Keratinocyte (primary cell): ENCODE measurements around the gene MCRIP2. TPM values are rescaled to one million over a fixed set of nuclear protein-coding genes. Genes with fewer than 3 reads are reported as not detected.

Source experiments
- DNase-seq: peaks from one replicate; pipeline ENCODE4 v3.0.0-alpha.2; 2011; ENCODE audit warnings: low read depth, missing footprints, low spot score
- FAIRE-seq: peaks from 2 replicates; lab custom pipeline; 2011; peaks lifted over from hg19 to GRCh38; lab: Jason Lieb, UNC
- H2AFZ ChIP-seq: 2 replicates; pipeline ENCODE4 v1.6.0; 2012; ENCODE audit warnings: low read length, control low read depth, inconsistent platforms; ENCODE audit not compliant: control insufficient read depth
- H3K27ac ChIP-seq: 2 replicates; pipeline ENCODE4 v1.5.1; 2011; ENCODE audit warnings: low read length; ENCODE audit not compliant: control insufficient read depth, insufficient read depth
- H3K27me3 ChIP-seq: 3 replicates; pipeline ENCODE4 v1.6.0; 2011; ENCODE audit warnings: low read length; ENCODE audit not compliant: control insufficient read depth, insufficient read depth; ENCODE audit errors: extremely low read depth
- H3K36me3 ChIP-seq, 2 experiments: 2 replicates in 1 of 2; 3 replicates in 1 of 2; pipeline ENCODE4 v1.5.1; 2011; ENCODE audit warnings: low read length in 2 of 2, mild to moderate bottlenecking in 1 of 2; ENCODE audit not compliant: control insufficient read depth in 2 of 2, insufficient read depth in 2 of 2; ENCODE audit errors: extremely low read depth in 1 of 2
- H3K4me1 ChIP-seq: 3 replicates; pipeline ENCODE4 v1.5.1; 2011; ENCODE audit warnings: low read length; ENCODE audit not compliant: control insufficient read depth, insufficient read depth; ENCODE audit errors: extremely low read depth
- H3K4me2 ChIP-seq: 3 replicates; pipeline ENCODE4 v1.6.0; 2011; ENCODE audit warnings: low read depth, low read length; ENCODE audit not compliant: control insufficient read depth, insufficient read depth; ENCODE audit errors: extremely low read depth
- H3K4me3 ChIP-seq, 3 experiments: fragments of 200-600 bp in 1 of 3; sonication (generic) in 1 of 3; 2 replicates in 2 of 3; 3 replicates in 1 of 3; pipeline ENCODE4 v1.5.1; 2011 to 2016; ENCODE audit warnings: low read length in 3 of 3, mild to moderate bottlenecking in 3 of 3, control low read depth in 2 of 3, inconsistent platforms in 1 of 3, low read depth in 1 of 3, mixed read lengths in 1 of 3, mixed run types in 1 of 3, moderate library complexity in 1 of 3; ENCODE audit not compliant: control insufficient read depth in 2 of 3, insufficient read depth in 2 of 3; ENCODE audit errors: extremely low read depth in 1 of 3
- H3K79me2 ChIP-seq: 2 replicates; pipeline ENCODE4 v1.6.0; 2012; ENCODE audit warnings: low read length; ENCODE audit not compliant: control insufficient read depth, insufficient read depth
- H3K9ac ChIP-seq: 3 replicates; pipeline ENCODE4 v1.6.0; 2011; ENCODE audit warnings: low read length; ENCODE audit not compliant: control insufficient read depth, insufficient read depth; ENCODE audit errors: extremely low read depth
- H3K9me1 ChIP-seq: 3 replicates; pipeline ENCODE4 v1.6.0; 2011; ENCODE audit warnings: low read length; ENCODE audit not compliant: control insufficient read depth, insufficient read depth; ENCODE audit errors: extremely low read depth
- H3K9me3 ChIP-seq: 2 replicates; pipeline ENCODE4 v1.5.1; 2012; ENCODE audit warnings: low read depth, low read length; ENCODE audit not compliant: control insufficient read depth
- H4K20me1 ChIP-seq: 3 replicates; pipeline ENCODE4 v1.6.0; 2011; ENCODE audit warnings: low read length; ENCODE audit not compliant: control insufficient read depth, insufficient read depth; ENCODE audit errors: extremely low read depth
- CTCF ChIP-seq, 3 experiments: IDR thresholded peaks in 1 of 3; conservative IDR thresholded peaks in 1 of 3; optimal IDR thresholded peaks in 1 of 3; 2 replicates in 2 of 3; 3 replicates in 1 of 3; pipeline versions ENCODE3 to v1.5.1; 2011; ENCODE audit warnings: low read length in 3 of 3, mild to moderate bottlenecking in 3 of 3, moderate library complexity in 2 of 3, control low read depth in 1 of 3, inconsistent platforms in 1 of 3; ENCODE audit not compliant: insufficient read depth in 2 of 3; ENCODE audit errors: extremely low read depth in 1 of 3
- EZH2 ChIP-seq: IDR thresholded peaks from one replicate; pipeline ENCODE4 v1.6.1; 2012; ENCODE audit warnings: inconsistent platforms, mild to moderate bottlenecking, low read length, moderate library complexity
- dilution Hi-C: fragments of 300-500 bp; cut with MboI; formaldehyde crosslinking; loops from one replicate; pipeline ENCODE4 v1.7.0; 2020; ENCODE audit warnings: low sequenced_read_pairs; ENCODE audit not compliant: extremely low pct_ligation_motif_present
- polyA plus RNA-seq, 5 experiments: library from polyadenylated mRNA; depleted of rRNA in 3 of 5; stranded (reverse) in 3 of 5; stranded (forward) in 1 of 5; unstranded in 1 of 5; fragments of >200 nt; gene quantifications; 1 replicate in 1 of 5; 2 replicates in 3 of 5; 3 replicates in 1 of 5; pipeline versions ENCODE4 v1.2.1 to v1.2.3, GENCODE V29; 2011 to 2012; ENCODE audit warnings: missing spikeins in 2 of 5, low read depth in 1 of 5, low replicate concordance in 1 of 5

Gene MCRIP2
- polyA plus RNA-seq, 1 donor (not counting 4 experiments of a cell fraction or from before 2014, with no cell fraction given): 8.1 TPM

GRCh38 chr16:674968-675883 lies 33.6 kb downstream of the MCRIP2 start, which contains the start of gene RHBDL1:
RHBDL1 (plus strand) TSS chr16:675671; CDS start chr16:675791, 120 bp downstream.
- H4K20me1 ChIP-seq: no peaks in the 10 kb centered on the region
- H3K27me3 ChIP-seq: no peaks in the 10 kb centered on the region
- peak within 1 kb of the TSS in 1 of 3 experiments; percentile 37 for H3K4me3 ChIP-seq
- H3K79me2 ChIP-seq: peaks cover 7% of the 10 kb centered on the region
- no peak within 1 kb of the TSS for H2AFZ ChIP-seq
- peak within 1 kb of the TSS; percentile 47 for H3K27ac ChIP-seq
- TF ChIP-seq CTCF (optimal IDR thresholded peaks at IDR 0.05 in 1 of 3, IDR thresholded peaks at IDR 0.05 in 1 of 3, conservative IDR thresholded peaks at IDR 0.05 in 1 of 3; ENCODE audit: extremely low read depth in 1 of 3, insufficient read depth in 2 of 3, low read length in 3 of 3): no peak
- no peak for TF ChIP-seq EZH2
- peak within 1 kb of the TSS; percentile 79 for H3K4me2 ChIP-seq
- H3K9me3 ChIP-seq: no peaks in the 10 kb centered on the region
- DNase-seq (no peak), FAIRE-seq (no peak)
- H3K9me1 ChIP-seq: no peaks in the 10 kb centered on the region
- peaks cover 23% of the 10 kb centered on the region for H3K4me1 ChIP-seq
- dilution Hi-C loops: no loop called here
- H3K36me3 ChIP-seq: peaks cover 10 to 28% of the 10 kb centered on the region in 2 experiments
- H3K9ac ChIP-seq: peak within 1 kb of the TSS; percentile 47

- H4K20me1 ChIP-seq: peaks cover 2% of the 10 kb centered on the region
- dilution Hi-C loops: no loop called here
- DNase-seq (no peak), FAIRE-seq (no peak)
- H3K79me2 ChIP-seq: peaks cover 5% of the 10 kb centered on the region
- H3K27ac ChIP-seq: no peak overlapping the region
- peak overlapping the region; percentile 79 for H3K4me2 ChIP-seq
- H3K4me1 ChIP-seq: peaks cover 23% of the 10 kb centered on the region
- H3K27me3 ChIP-seq: no peaks in the 10 kb centered on the region
- no peak for TF ChIP-seq EZH2
- no peak for TF ChIP-seq CTCF (optimal IDR thresholded peaks at IDR 0.05 in 1 of 3, IDR thresholded peaks at IDR 0.05 in 1 of 3, conservative IDR thresholded peaks at IDR 0.05 in 1 of 3; ENCODE audit: extremely low read depth in 1 of 3, insufficient read depth in 2 of 3, low read length in 3 of 3)
- H3K4me3 ChIP-seq: no peak overlapping the region
- no peak overlapping the region for H2AFZ ChIP-seq
- H3K9ac ChIP-seq: peak overlapping the region; percentile 47
- peaks cover 6 to 23% of the 10 kb centered on the region in 2 experiments for H3K36me3 ChIP-seq
- H3K9me1 ChIP-seq: no peaks in the 10 kb centered on the region
- H3K9me3 ChIP-seq: no peaks in the 10 kb centered on the region
Measured at GRCh38 chr16:675884-676564, 34.4 kb downstream of the MCRIP2 start.
